GM12878 (cell line): ENCODE measurements around the gene SLC9A3. TPM values are rescaled to one million over a fixed set of nuclear protein-coding genes. Genes with fewer than 3 reads are reported as not detected.

Experiments used
- CBX3 ChIP-seq: fragments of 200-600 bp; sonication (generic); IDR thresholded peaks from 2 replicates; pipeline ENCODE4 v1.6.1; 2016; ENCODE audit warnings: low read depth, borderline replicate concordance
- HDAC2 ChIP-seq: fragments of 200-600 bp; sonication (generic); IDR thresholded peaks from 2 replicates; pipeline ENCODE4 v1.6.1; 2017
- HDGF ChIP-seq: fragments of 450-650 bp; IDR thresholded peaks from 2 replicates; pipeline ENCODE4 v1.6.1; 2016; ENCODE audit warnings: antibody characterized with exemption
- IRF4 ChIP-seq: IDR thresholded peaks from 2 replicates; pipeline ENCODE4 v1.6.1; 2011; ENCODE audit warnings: low read depth, low read length
- RAD21 ChIP-seq: IDR thresholded peaks from 2 replicates; pipeline ENCODE4 v1.6.1; 2011; ENCODE audit warnings: mild to moderate bottlenecking, low read depth, low read length, moderate library complexity; ENCODE audit not compliant: insufficient read depth
- RAD51 ChIP-seq: fragments of 450-650 bp; IDR thresholded peaks from 2 replicates; pipeline ENCODE4 v1.6.1; 2016; ENCODE audit warnings: moderate library complexity, mild to moderate bottlenecking, inconsistent platforms
- RB1 ChIP-seq: fragments of 450-650 bp; formaldehyde crosslinking; IDR thresholded peaks from 2 replicates; pipeline ENCODE4 v1.6.1; 2017; ENCODE audit warnings: mild to moderate bottlenecking, borderline replicate concordance
- YY1 ChIP-seq: IDR thresholded peaks from 2 replicates; pipeline ENCODE4 v1.6.1; 2011; ENCODE audit warnings: low read depth, mild to moderate bottlenecking, low read length
- ZZZ3 ChIP-seq: IDR thresholded peaks from 2 replicates; pipeline ENCODE4 v1.6.1; 2011; ENCODE audit warnings: low read depth; ENCODE audit not compliant: control insufficient read depth, insufficient read length
- polyA plus RNA-seq, 11 experiments: library from polyadenylated mRNA; depleted of rRNA in 4 of 11; unstranded in 6 of 11; stranded (reverse) in 5 of 11; fragments of >200 nt; fragmentation: Nextera tagmentation in 4 of 11; fragmentation: Illumina TruSeq in 1 of 11; extraction: Ambion mirVana in 4 of 11; extraction: Trizol in 1 of 11; gene quantifications; 1 replicate in 1 of 11; 2 replicates in 10 of 11; pipeline versions ENCODE4 v1.2.1 to v1.2.3, GENCODE V29; 2011 to 2016; ENCODE audit warnings: inconsistent platforms in 2 of 11, missing spikeins in 2 of 11, low read depth in 1 of 11
- total RNA-seq, 4 experiments: library from RNA; depleted of rRNA in 3 of 4; stranded (reverse); fragments of >200 nt in 3 of 4; fragmentation: Illumina TruSeq in 1 of 4; extraction: Trizol in 1 of 4; gene quantifications; 2 replicates each; pipeline versions ENCODE4 v1.2.1 to v1.2.3, GENCODE V29; 2013 to 2021
- TF ChIP-seq, protein P1 (sequence below): fragments of 450-650 bp; IDR thresholded peaks from 2 replicates; pipeline ENCODE4 v1.6.1; 2018; ENCODE audit warnings: borderline replicate concordance, mild to moderate bottlenecking; ENCODE audit not compliant: partially characterized antibody
- TF ChIP-seq, protein P2 (sequence below): fragments of 450-650 bp; IDR thresholded peaks from 2 replicates; pipeline ENCODE4 v1.6.1; 2017; ENCODE audit warnings: antibody characterized with exemption, mild to moderate bottlenecking, moderate library complexity
- TF ChIP-seq, protein P3 (sequence below): IDR thresholded peaks from 2 replicates; pipeline ENCODE4 v1.6.1; 2012; ENCODE audit warnings: mild to moderate bottlenecking, low read depth, low read length
- TF ChIP-seq, protein P4 (sequence below): fragments of 150-350 bp; IDR thresholded peaks from 2 replicates; pipeline ENCODE4 v1.6.1; 2016; ENCODE audit warnings: low read depth, low read length

The SLC9A3 gene
- total and polyA plus RNA-seq, 10 of the 15 experiments (the other 5 are each of a cell fraction or from before 2014, with no cell fraction given): 0.04 to 5.2 (median 2.3) TPM; not detected in 1

DNA sequence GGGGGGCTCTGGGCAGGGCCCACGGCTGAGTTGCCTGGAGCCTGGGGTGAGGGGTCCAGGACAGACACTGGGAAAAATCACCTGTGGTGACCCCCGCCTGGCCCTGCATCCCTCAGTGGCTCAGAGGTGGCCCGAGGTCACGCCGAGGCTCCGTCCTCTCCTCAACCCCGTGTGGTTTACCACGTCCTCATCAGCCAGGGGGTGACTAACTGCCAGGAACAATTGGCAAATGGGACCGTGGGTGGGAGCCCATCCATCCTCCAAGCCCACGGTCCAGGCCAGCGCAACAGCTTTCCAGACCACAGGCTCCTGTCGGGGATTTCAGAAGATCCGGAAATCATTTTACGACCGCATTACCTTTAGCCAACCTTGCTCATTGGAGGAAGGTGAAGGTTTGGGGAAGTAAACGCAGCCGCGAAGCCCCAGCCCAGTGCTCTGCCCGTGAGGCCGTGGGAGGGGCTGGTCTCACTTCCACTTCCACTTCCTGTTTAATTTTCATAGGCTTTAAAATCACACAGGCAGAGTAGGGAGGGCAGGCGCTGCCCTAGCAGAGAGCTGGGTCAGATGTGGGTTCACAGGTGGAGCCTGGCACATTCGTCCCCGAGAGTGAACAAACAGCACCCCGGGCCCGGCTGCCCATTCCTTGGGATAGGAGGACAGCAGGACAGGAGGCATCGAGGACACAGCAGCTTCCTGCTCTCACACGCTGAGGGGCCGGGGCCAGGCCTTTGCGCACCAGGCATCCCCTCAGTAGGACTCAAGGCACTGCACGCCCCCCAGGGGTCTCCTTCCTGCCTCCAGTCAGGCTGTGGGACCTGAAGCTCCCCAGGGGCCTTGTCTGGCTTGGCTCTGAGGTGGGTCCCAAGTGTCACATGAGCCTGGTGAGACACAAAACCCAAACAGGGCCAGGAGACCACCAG is 19.8 kb upstream of the SLC9A3 start (continued):
- TF ChIP-seq, protein P1, sequence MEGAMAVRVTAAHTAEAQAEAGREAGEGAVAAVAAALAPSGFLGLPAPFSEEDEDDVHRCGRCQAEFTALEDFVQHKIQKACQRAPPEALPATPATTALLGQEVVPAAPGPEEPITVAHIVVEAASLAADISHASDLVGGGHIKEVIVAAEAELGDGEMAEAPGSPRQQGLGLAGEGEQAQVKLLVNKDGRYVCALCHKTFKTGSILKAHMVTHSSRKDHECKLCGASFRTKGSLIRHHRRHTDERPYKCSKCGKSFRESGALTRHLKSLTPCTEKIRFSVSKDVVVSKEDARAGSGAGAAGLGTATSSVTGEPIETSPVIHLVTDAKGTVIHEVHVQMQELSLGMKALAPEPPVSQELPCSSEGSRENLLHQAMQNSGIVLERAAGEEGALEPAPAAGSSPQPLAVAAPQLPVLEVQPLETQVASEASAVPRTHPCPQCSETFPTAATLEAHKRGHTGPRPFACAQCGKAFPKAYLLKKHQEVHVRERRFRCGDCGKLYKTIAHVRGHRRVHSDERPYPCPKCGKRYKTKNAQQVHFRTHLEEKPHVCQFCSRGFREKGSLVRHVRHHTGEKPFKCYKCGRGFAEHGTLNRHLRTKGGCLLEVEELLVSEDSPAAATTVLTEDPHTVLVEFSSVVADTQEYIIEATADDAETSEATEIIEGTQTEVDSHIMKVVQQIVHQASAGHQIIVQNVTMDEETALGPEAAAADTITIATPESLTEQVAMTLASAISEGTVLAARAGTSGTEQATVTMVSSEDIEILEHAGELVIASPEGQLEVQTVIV: no peak
- TF ChIP-seq RB1 (no peak), IRF4 (peak; percentile 78; the same call in 1 of the 2 replicates), ZZZ3 (no peak), HDAC2 (no peak), RAD21 (no peak), YY1 (no peak), RAD51 (no peak), HDGF (no peak), CBX3 (no peak)
- TF ChIP-seq, protein P2, sequence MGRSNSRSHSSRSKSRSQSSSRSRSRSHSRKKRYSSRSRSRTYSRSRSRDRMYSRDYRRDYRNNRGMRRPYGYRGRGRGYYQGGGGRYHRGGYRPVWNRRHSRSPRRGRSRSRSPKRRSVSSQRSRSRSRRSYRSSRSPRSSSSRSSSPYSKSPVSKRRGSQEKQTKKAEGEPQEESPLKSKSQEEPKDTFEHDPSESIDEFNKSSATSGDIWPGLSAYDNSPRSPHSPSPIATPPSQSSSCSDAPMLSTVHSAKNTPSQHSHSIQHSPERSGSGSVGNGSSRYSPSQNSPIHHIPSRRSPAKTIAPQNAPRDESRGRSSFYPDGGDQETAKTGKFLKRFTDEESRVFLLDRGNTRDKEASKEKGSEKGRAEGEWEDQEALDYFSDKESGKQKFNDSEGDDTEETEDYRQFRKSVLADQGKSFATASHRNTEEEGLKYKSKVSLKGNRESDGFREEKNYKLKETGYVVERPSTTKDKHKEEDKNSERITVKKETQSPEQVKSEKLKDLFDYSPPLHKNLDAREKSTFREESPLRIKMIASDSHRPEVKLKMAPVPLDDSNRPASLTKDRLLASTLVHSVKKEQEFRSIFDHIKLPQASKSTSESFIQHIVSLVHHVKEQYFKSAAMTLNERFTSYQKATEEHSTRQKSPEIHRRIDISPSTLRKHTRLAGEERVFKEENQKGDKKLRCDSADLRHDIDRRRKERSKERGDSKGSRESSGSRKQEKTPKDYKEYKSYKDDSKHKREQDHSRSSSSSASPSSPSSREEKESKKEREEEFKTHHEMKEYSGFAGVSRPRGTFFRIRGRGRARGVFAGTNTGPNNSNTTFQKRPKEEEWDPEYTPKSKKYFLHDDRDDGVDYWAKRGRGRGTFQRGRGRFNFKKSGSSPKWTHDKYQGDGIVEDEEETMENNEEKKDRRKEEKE: no peak
- TF ChIP-seq, protein P3, sequence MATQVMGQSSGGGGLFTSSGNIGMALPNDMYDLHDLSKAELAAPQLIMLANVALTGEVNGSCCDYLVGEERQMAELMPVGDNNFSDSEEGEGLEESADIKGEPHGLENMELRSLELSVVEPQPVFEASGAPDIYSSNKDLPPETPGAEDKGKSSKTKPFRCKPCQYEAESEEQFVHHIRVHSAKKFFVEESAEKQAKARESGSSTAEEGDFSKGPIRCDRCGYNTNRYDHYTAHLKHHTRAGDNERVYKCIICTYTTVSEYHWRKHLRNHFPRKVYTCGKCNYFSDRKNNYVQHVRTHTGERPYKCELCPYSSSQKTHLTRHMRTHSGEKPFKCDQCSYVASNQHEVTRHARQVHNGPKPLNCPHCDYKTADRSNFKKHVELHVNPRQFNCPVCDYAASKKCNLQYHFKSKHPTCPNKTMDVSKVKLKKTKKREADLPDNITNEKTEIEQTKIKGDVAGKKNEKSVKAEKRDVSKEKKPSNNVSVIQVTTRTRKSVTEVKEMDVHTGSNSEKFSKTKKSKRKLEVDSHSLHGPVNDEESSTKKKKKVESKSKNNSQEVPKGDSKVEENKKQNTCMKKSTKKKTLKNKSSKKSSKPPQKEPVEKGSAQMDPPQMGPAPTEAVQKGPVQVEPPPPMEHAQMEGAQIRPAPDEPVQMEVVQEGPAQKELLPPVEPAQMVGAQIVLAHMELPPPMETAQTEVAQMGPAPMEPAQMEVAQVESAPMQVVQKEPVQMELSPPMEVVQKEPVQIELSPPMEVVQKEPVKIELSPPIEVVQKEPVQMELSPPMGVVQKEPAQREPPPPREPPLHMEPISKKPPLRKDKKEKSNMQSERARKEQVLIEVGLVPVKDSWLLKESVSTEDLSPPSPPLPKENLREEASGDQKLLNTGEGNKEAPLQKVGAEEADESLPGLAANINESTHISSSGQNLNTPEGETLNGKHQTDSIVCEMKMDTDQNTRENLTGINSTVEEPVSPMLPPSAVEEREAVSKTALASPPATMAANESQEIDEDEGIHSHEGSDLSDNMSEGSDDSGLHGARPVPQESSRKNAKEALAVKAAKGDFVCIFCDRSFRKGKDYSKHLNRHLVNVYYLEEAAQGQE: no peak
- TF ChIP-seq, protein P4, sequence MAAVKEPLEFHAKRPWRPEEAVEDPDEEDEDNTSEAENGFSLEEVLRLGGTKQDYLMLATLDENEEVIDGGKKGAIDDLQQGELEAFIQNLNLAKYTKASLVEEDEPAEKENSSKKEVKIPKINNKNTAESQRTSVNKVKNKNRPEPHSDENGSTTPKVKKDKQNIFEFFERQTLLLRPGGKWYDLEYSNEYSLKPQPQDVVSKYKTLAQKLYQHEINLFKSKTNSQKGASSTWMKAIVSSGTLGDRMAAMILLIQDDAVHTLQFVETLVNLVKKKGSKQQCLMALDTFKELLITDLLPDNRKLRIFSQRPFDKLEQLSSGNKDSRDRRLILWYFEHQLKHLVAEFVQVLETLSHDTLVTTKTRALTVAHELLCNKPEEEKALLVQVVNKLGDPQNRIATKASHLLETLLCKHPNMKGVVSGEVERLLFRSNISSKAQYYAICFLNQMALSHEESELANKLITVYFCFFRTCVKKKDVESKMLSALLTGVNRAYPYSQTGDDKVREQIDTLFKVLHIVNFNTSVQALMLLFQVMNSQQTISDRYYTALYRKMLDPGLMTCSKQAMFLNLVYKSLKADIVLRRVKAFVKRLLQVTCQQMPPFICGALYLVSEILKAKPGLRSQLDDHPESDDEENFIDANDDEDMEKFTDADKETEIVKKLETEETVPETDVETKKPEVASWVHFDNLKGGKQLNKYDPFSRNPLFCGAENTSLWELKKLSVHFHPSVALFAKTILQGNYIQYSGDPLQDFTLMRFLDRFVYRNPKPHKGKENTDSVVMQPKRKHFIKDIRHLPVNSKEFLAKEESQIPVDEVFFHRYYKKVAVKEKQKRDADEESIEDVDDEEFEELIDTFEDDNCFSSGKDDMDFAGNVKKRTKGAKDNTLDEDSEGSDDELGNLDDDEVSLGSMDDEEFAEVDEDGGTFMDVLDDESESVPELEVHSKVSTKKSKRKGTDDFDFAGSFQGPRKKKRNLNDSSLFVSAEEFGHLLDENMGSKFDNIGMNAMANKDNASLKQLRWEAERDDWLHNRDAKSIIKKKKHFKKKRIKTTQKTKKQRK: no peak
